Measurements from ENCODE around the gene PRKAB1. TPM values are rescaled to one million over a fixed set of nuclear protein-coding genes. Genes with fewer than 3 reads are reported as not detected.
A peak's percentile ranks its signal among the peaks of the same experiment; 100 is the strongest.

The PRKAB1 gene
- total and polyA plus RNA-seq, 9 of the 15 experiments (the other 6 are each of a cell fraction or from before 2014, with no cell fraction given) = 32.6 to 94.2 (median 63.8) TPM

DNA sequence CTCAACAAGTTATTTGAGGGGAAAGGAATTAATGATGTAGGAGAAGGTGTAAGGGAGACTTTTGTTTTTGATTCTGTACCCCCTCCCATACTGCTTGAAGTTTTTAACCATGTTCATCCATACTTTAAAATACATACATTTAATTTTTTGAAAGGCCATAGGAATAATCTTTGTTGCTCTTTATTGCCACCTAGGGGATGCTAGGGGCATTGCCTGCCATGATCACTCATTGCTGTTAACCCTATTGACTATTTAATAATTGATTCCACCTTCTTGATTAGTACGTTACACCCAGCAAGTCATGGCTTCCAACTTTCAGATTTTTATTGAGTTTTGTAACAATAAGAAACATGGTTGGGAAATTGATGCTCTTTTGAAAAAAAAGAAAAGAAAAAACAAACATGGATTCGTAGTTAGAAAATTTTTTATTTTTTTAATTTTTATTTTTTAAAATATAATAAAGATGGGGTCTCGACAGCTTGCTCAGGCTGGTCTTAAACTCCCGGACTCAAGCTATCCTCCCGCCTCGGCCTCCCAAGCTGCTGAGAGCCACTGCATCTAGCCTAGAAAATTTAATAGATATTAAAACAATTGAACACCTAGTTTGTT, 8.5 kb upstream of the PRKAB1 start (continued):
- TF ChIP-seq, protein P1, sequence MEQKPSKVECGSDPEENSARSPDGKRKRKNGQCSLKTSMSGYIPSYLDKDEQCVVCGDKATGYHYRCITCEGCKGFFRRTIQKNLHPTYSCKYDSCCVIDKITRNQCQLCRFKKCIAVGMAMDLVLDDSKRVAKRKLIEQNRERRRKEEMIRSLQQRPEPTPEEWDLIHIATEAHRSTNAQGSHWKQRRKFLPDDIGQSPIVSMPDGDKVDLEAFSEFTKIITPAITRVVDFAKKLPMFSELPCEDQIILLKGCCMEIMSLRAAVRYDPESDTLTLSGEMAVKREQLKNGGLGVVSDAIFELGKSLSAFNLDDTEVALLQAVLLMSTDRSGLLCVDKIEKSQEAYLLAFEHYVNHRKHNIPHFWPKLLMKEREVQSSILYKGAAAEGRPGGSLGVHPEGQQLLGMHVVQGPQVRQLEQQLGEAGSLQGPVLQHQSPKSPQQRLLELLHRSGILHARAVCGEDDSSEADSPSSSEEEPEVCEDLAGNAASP (IDR thresholded peaks at IDR 0.05) = no peak
- no peak for TF ChIP-seq ZNF224 (CRISPR knock-in tag; IDR thresholded peaks at IDR 0.05)
- TF ChIP-seq SMC3 (conservative IDR thresholded peaks at IDR 0.05; ENCODE audit: insufficient read depth, low read depth, low read length) = 0 out of 2 replicates have a peak, but pooled peaks have one; percentile 6
- TF ChIP-seq BDP1 (IDR thresholded peaks at IDR 0.05; ENCODE audit: insufficient read depth, insufficient read length) = no peak
- TF ChIP-seq PCBP1 (IDR thresholded peaks at IDR 0.05; ENCODE audit: low read depth, low read length, poor library complexity, severe bottlenecking) = no peak
- no peak for TF ChIP-seq ZNF121 (CRISPR knock-in tag; conservative IDR thresholded peaks at IDR 0.05)
- TF ChIP-seq CBX8 (IDR thresholded peaks at IDR 0.05; ENCODE audit: borderline replicate concordance, extremely low read depth, low read depth, low read length, poor library complexity, severe bottlenecking) = no peak

DNA sequence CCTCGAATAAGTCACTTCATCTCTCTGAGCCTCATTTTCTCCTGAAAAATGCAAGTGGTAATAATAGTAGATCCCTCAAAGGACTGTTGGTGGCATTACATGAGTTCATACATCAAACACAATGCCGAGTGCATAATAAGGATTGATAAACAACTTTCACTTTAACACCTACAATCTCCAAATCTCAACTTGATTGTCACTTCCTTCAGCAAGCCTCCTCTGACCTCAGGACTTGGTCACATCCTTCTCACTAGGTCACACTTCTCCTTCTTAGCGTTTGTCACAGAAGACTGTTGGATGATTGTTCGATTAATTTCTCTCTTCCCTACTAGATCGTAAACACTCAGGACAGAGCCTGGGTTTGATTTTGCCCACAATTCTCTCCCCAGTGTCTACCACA, 7.9 kb upstream of the PRKAB1 start:
- Histone ChIP-seq H4K20me1 (replicated peaks; ENCODE audit: control insufficient read depth, insufficient read depth, low read length) (no peaks in the 10 kb centered on the region), H3K9ac (ENCODE audit: insufficient read depth in 1 of 2, low read depth in 2 of 2, low read length in 2 of 2) (no peak overlapping the region), H2AFZ (ENCODE audit: low read depth, low read length) (peak overlapping the region; percentile 42), H3K4me2 (ENCODE audit: insufficient read depth, low read length) (no peak overlapping the region; the same call in 1 of the 2 replicates), H3K79me2 (ENCODE audit: control insufficient read depth, insufficient read depth, low read length) (no peaks in the 10 kb centered on the region), H3K36me3 (ENCODE audit: control insufficient read depth, insufficient read depth, low read length) (no peaks in the 10 kb centered on the region), H3K27ac (ENCODE audit: extremely low read depth, low read depth, low read length) (no peak overlapping the region), H3K4me1 (replicated peaks in 1 of 2; ENCODE audit: control insufficient read depth in 2 of 2, insufficient read depth in 2 of 2, low read length in 2 of 2) (peaks cover 4 to 35% of the 10 kb centered on the region in 2 experiments; a peak in 4 of 5 replicates), H3K9me1 (ENCODE audit: control insufficient read depth, insufficient read depth, low read length) (no peaks in the 10 kb centered on the region), H3K27me3 (ENCODE audit: control insufficient read depth in 2 of 2, insufficient read depth in 2 of 2, low read length in 2 of 2) (no peaks in the 10 kb centered on the region), H3K9me3 (replicated peaks; ENCODE audit: control insufficient read depth, insufficient read depth, low read depth, low read length) (no peaks in the 10 kb centered on the region), H3K4me3 (no peak overlapping the region)
- ATAC-seq = no peak
- 45% methylated on average over 5 of the region's 5 CpGs for WGBS (ENCODE audit: insufficient coverage, low coverage, missing lambda C conversion rate)
- POLR2A ChIA-PET = interaction anchor here (1.1 kb wide), 1 partner anchor 22 kb away, joined by 3 read pairs; no protein-coding TSS in a partner anchor
- BruUV-seq (replicated peaks) = no TSS peak
- in situ Hi-C loops (cut with MboI) = no loop called here
- no peak for FAIRE-seq
- no peak for DNase-seq (ENCODE audit: extremely low read depth in 1 of 4, low spot score in 3 of 4)
- intact Hi-C loops (cut with micrococcal nuclease) = loop anchor here (10.0 kb wide), 1 partner anchor 245 kb away; no protein-coding TSS in a partner anchor
- CTCF ChIA-PET (ENCODE audit: low intra/inter-chr PET ratio) = interaction anchor here (0.7 to 0.8 kb wide), 2 partner anchors 10 to 121 kb away, joined by 3 read pairs; no protein-coding TSS in a partner anchor
- TF ChIP-seq KLF1 (tag; IDR thresholded peaks at IDR 0.05) (no peak), MTA1 (IDR thresholded peaks at IDR 0.05; ENCODE audit: borderline replicate concordance) (0 out of 2 replicates have a peak, but pooled peaks have one; percentile 36), GABPA (tag; conservative IDR thresholded peaks at IDR 0.05; ENCODE audit: low read depth) (0 out of 2 replicates have a peak, but pooled peaks have one; percentile 31), SOX6 (IDR thresholded peaks at IDR 0.05) (peak; percentile 8; the same call in 1 of the 2 replicates), ERF (CRISPR knock-in tag; IDR thresholded peaks at IDR 0.05) (no peak), DDX20 (tag; IDR thresholded peaks at IDR 0.05; ENCODE audit: low read depth) (no peak), CREM (IDR thresholded peaks at IDR 0.05; ENCODE audit: low read depth) (peak; percentile 44; the same call in 1 of the 2 replicates), TFAM (CRISPR knock-in tag; conservative IDR thresholded peaks at IDR 0.05) (no peak)
- TF ChIP-seq, protein P2, sequence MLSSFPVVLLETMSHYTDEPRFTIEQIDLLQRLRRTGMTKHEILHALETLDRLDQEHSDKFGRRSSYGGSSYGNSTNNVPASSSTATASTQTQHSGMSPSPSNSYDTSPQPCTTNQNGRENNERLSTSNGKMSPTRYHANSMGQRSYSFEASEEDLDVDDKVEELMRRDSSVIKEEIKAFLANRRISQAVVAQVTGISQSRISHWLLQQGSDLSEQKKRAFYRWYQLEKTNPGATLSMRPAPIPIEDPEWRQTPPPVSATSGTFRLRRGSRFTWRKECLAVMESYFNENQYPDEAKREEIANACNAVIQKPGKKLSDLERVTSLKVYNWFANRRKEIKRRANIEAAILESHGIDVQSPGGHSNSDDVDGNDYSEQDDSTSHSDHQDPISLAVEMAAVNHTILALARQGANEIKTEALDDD (IDR thresholded peaks at IDR 0.05) = 0 out of 2 replicates have a peak, but pooled peaks have one; percentile 21
- TF ChIP-seq, protein P3, sequence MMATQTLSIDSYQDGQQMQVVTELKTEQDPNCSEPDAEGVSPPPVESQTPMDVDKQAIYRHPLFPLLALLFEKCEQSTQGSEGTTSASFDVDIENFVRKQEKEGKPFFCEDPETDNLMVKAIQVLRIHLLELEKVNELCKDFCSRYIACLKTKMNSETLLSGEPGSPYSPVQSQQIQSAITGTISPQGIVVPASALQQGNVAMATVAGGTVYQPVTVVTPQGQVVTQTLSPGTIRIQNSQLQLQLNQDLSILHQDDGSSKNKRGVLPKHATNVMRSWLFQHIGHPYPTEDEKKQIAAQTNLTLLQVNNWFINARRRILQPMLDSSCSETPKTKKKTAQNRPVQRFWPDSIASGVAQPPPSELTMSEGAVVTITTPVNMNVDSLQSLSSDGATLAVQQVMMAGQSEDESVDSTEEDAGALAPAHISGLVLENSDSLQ (IDR thresholded peaks at IDR 0.05) = 0 out of 2 replicates have a peak, but pooled peaks have one; percentile 23

Measured in K562 (cell line).